GM12873 (cell line): ENCODE measurements around the gene FARS2.

Experiments used
- CTCF ChIP-seq: IDR thresholded peaks from 2 replicates; pipeline ENCODE4 v1.5.1; 2012; ENCODE audit warnings: low read depth, mild to moderate bottlenecking, moderate library complexity, low read length, control low read depth; ENCODE audit not compliant: insufficient read depth; ENCODE audit errors: missing control alignments

FARS2 gene

GRCh38 chr6:5817869-5818268 lies 556.6 kb downstream of the FARS2 start:
- TF ChIP-seq CTCF, result no peak

DNA sequence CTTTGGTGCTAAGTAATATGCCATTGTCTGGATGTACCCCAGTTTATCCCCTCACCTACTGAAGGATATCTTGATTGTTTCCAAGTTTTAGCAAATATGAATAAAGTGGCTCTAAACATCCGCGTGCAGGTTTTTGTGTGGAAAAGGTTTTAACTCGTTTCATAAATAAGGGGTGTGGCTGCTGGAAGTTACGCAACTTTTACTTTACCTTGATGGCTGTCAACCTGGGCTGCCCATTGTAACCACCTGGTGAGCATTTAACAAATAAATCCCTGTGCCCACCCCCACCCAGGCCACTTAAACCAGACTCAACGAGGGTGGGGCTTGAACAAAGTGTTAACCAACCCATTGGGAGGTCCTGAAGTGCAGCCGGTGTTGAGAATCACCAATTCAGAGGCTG lies 557.6 kb downstream of the FARS2 start:
- TF ChIP-seq CTCF, result no peak
